Right lobe of liver (tissue), 4 donors: ENCODE results near the gene SPDYE2.
"Not testable (repeated sequence)": the region's sequence is repeated elsewhere in the genome, so short reads cannot be mapped to it uniquely, and the experiment has no call there.

ENCODE experiments used
- POLR2A ChIP-seq: fragments of 450-650 bp; IDR thresholded peaks from one replicate; pipeline ENCODE4 v1.6.1; 2017; ENCODE audit warnings: antibody characterized with exemption, mild to moderate bottlenecking
- TF ChIP-seq, protein P1 (sequence below), 4 donors: fragments of 200-600 bp in 3 of 4; fragments of 450-650 bp in 1 of 4; IDR thresholded peaks; one replicate each; pipeline versions ENCODE4 v1.5.1 to v1.8.0; 2016 to 2022; ENCODE audit warnings: antibody characterized with exemption in 4 of 4, mild to moderate bottlenecking in 2 of 4
- donor health status: DM: no; HTN: no; CAD: no.
- donor health status: DM: no; HTN: no; CAD: no.
- donor health status: DM: no; HTN: yes; CAD: no.

DNA sequence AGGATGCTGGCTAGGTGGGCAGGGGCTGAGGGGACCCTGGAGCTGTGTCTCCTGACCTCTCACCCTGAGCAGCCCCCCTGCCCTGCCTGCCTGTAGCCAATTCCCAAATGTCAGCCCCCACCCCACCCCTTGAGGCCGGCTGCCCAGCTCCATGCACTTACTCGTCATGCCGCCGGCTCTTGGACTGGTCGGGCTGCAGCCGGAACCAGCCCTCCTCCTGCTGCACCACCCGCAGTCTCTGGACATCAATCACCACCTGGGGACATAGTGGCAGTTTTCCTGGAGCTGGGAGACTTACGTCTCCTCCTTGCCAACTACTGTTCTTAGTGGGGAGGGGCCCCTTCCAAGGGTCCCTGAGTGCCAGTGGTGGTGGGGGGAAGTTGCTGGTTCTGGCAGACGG is 48.7 kb downstream of the SPDYE2 start:
- TF ChIP-seq, protein P1, sequence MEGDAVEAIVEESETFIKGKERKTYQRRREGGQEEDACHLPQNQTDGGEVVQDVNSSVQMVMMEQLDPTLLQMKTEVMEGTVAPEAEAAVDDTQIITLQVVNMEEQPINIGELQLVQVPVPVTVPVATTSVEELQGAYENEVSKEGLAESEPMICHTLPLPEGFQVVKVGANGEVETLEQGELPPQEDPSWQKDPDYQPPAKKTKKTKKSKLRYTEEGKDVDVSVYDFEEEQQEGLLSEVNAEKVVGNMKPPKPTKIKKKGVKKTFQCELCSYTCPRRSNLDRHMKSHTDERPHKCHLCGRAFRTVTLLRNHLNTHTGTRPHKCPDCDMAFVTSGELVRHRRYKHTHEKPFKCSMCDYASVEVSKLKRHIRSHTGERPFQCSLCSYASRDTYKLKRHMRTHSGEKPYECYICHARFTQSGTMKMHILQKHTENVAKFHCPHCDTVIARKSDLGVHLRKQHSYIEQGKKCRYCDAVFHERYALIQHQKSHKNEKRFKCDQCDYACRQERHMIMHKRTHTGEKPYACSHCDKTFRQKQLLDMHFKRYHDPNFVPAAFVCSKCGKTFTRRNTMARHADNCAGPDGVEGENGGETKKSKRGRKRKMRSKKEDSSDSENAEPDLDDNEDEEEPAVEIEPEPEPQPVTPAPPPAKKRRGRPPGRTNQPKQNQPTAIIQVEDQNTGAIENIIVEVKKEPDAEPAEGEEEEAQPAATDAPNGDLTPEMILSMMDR (IDR thresholded peaks at IDR 0.05), result not testable (repeated sequence)
- TF ChIP-seq POLR2A, result not testable (repeated sequence)
